H1 (cell line): Measurements from ENCODE around the gene CARD14.

Experiments
- CTCF ChIP-seq, 3 experiments: IDR thresholded peaks; 1 replicate in 2 of 3; 2 replicates in 1 of 3; pipeline versions ENCODE4 v1.5.1 to v1.6.1; 2011; ENCODE audit warnings: low read length in 3 of 3, mild to moderate bottlenecking in 3 of 3, inconsistent platforms in 2 of 3, low read depth in 1 of 3, moderate library complexity in 1 of 3; ENCODE audit not compliant: insufficient read depth in 1 of 3; ENCODE audit errors: control extremely low read depth in 1 of 3
- EZH2 ChIP-seq: fragments of 200-600 bp; sonication (generic); IDR thresholded peaks from 2 replicates; pipeline ENCODE4 v1.7.1; 2012; ENCODE audit warnings: low read depth, mild to moderate bottlenecking, moderate library complexity, low read length, inconsistent platforms; ENCODE audit not compliant: severe bottlenecking
- NRF1 ChIP-seq: IDR thresholded peaks from 2 replicates; pipeline ENCODE4 v1.6.1; 2011; ENCODE audit warnings: mild to moderate bottlenecking, low read depth, low read length, improper control_type of control experiment
- POLR2A ChIP-seq, 2 experiments: IDR thresholded peaks; 1 replicate in 1 of 2; 2 replicates in 1 of 2; pipeline ENCODE4 v1.6.1; 2011; ENCODE audit warnings: low read depth in 2 of 2, low read length in 2 of 2, mild to moderate bottlenecking in 2 of 2; ENCODE audit errors: control extremely low read depth in 1 of 2
- POU5F1 ChIP-seq: IDR thresholded peaks from 2 replicates; pipeline ENCODE4 v1.6.1; 2011; ENCODE audit warnings: low read depth, mild to moderate bottlenecking, low read length, moderate library complexity
- SIRT6 ChIP-seq: IDR thresholded peaks from one replicate; pipeline ENCODE4 v1.7.1; 2012; ENCODE audit warnings: low read length, inconsistent platforms
- SP1 ChIP-seq: IDR thresholded peaks from 2 replicates; pipeline ENCODE4 v1.6.1; 2011; ENCODE audit warnings: low read depth, low read length
- SP2 ChIP-seq: IDR thresholded peaks from 2 replicates; pipeline ENCODE4 v1.6.1; 2012; ENCODE audit warnings: mild to moderate bottlenecking, low read length, inconsistent platforms

GRCh38 chr17:80227666-80228065, 57.8 kb downstream of the CARD14 start:
- no peak for TF ChIP-seq EZH2
- TF ChIP-seq SP2: no peak
- TF ChIP-seq SIRT6: no peak
- no peak for TF ChIP-seq CTCF (IDR thresholded peaks at IDR 0.05; ENCODE audit: control extremely low read depth in 1 of 3, insufficient read depth in 1 of 3, low read depth in 1 of 3, low read length in 3 of 3)
- TF ChIP-seq NRF1: no peak
- TF ChIP-seq SP1: no peak
- no peak for TF ChIP-seq POLR2A (IDR thresholded peaks at IDR 0.05; ENCODE audit: control extremely low read depth in 1 of 2, low read depth in 2 of 2, low read length in 2 of 2)
- TF ChIP-seq POU5F1: no peak
